HepG2 (cell line): Measurements from ENCODE around the gene TEKT5. TPM values are rescaled to one million over a fixed set of nuclear protein-coding genes. Genes with fewer than 3 reads are reported as not detected.

Source experiments
- ATAC-seq: fragments of 200-7000 bp; cut with Tn5 transposase; 3 replicates; pipeline ENCODE4 v1.9.1; 2020; ENCODE audit warnings: mild to moderate bottlenecking, moderate library complexity
- BruUV-seq: library from RNA; stranded (reverse); fragments of 400-500 nt; replicated peaks from 2 replicates; lab custom pipeline; 2021; lab: Mats Ljungman, UMichigan
- CTCF ChIA-PET: fragments of 300-600 bp; formaldehyde crosslinking; extraction: SDS; loops from one replicate; lab custom pipeline; 2021; ENCODE audit warnings: low total read pairs, inconsistent platforms, low intra/inter-chr PET ratio; lab: Yijun Ruan, JAX
- POLR2A ChIA-PET: fragments of 350-600 bp; sonication (Branson Sonifier 250); formaldehyde crosslinking; loops from one replicate; lab custom pipeline; 2020; ENCODE audit warnings: antibody characterized with exemption, inconsistent platforms; lab: Yijun Ruan, JAX
- DNase-seq: peaks from one replicate; pipeline ENCODE4 v3.0.0-alpha.2; 2015; ENCODE audit warnings: low spot score
- FAIRE-seq: peaks from 3 replicates; lab custom pipeline; 2011; peaks lifted over from hg19 to GRCh38; lab: Jason Lieb, UNC
- H2AFZ ChIP-seq: one replicate; pipeline ENCODE4 v1.6.1; 2011; ENCODE audit warnings: low read length, inconsistent platforms
- H3K27ac ChIP-seq: fragments of 300-600 bp; 3 replicates; pipeline ENCODE4 v1.8.0; 2011; ENCODE audit warnings: mixed run types, mild to moderate bottlenecking, mixed read lengths, low read length, inconsistent platforms; ENCODE audit not compliant: insufficient read depth; ENCODE audit errors: extremely low read length
- H3K27me3 ChIP-seq, 2 experiments: fragments of 200-600 bp in 1 of 2; 2 replicates in 1 of 2; 3 replicates in 1 of 2; pipeline versions ENCODE4 v1.6.0 to v1.8.0; 2011; ENCODE audit warnings: low read length in 2 of 2, mild to moderate bottlenecking in 2 of 2, moderate library complexity in 2 of 2, inconsistent platforms in 1 of 2; ENCODE audit not compliant: insufficient read depth in 2 of 2, control insufficient read depth in 1 of 2
- H3K36me3 ChIP-seq, 2 experiments: fragments of 200-600 bp in 1 of 2; replicated peaks in 1 of 2; 2 replicates in 1 of 2; 3 replicates in 1 of 2; pipeline versions ENCODE4 v1.5.1 to v1.8.0; 2011; ENCODE audit warnings: low read length in 2 of 2, inconsistent platforms in 1 of 2; ENCODE audit not compliant: insufficient read depth in 2 of 2, control insufficient read depth in 1 of 2
- H3K4me1 ChIP-seq: 2 replicates; pipeline ENCODE4 v1.5.1; 2012; ENCODE audit warnings: low read length, inconsistent platforms; ENCODE audit not compliant: insufficient read depth
- H3K4me2 ChIP-seq: 2 replicates; pipeline ENCODE4 v1.6.0; 2011; ENCODE audit warnings: low read depth, low read length, inconsistent platforms
- H3K4me3 ChIP-seq, 3 experiments: fragments of 200-600 bp in 1 of 3; sonication (generic), shearing (Covaris generic) in 1 of 3; replicated peaks in 1 of 3; 2 replicates each; pipeline ENCODE4 v1.5.1; 2011 to 2016; ENCODE audit warnings: low read length in 3 of 3, inconsistent platforms in 2 of 3, low read depth in 2 of 3, mild to moderate bottlenecking in 2 of 3, control low read depth in 1 of 3, mixed read lengths in 1 of 3; ENCODE audit not compliant: insufficient read depth in 1 of 3
- H3K79me2 ChIP-seq: one replicate; pipeline ENCODE4 v1.6.1; 2011; ENCODE audit warnings: low read length, inconsistent platforms; ENCODE audit not compliant: insufficient read depth
- H3K9ac ChIP-seq: 2 replicates; pipeline ENCODE4 v1.6.0; 2011; ENCODE audit warnings: mild to moderate bottlenecking, low read depth, low read length, inconsistent platforms; ENCODE audit not compliant: insufficient read depth
- H3K9me3 ChIP-seq: 2 replicates; pipeline ENCODE4 v1.5.1; 2012; ENCODE audit warnings: mild to moderate bottlenecking, low read length
- H4K20me1 ChIP-seq: 2 replicates; pipeline ENCODE4 v1.6.0; 2011; ENCODE audit warnings: inconsistent platforms, mild to moderate bottlenecking, low read length, moderate library complexity; ENCODE audit not compliant: insufficient read depth
- GABPB1 ChIP-seq: IDR thresholded peaks from 2 replicates; pipeline ENCODE4 v1.6.1; 2016; ENCODE audit warnings: mild to moderate bottlenecking, missing genetic modification reagents, moderate library complexity, missing compliant biosample characterization
- KLF12 ChIP-seq: sonication (generic); formaldehyde crosslinking; IDR thresholded peaks from 2 replicates; pipeline ENCODE4 v1.4.0; 2020; ENCODE audit warnings: missing genetic modification reagents, borderline replicate concordance
- MBNL3 ChIP-seq: fragments of 250-450 bp; sonication (Bioruptor Pico); conservative IDR thresholded peaks from 2 replicates; pipeline ENCODE4 v1.8.0; 2022; ENCODE audit warnings: mild to moderate bottlenecking, inconsistent platforms
- MTA1 ChIP-seq: sonication (generic); formaldehyde crosslinking; IDR thresholded peaks from 2 replicates; pipeline ENCODE4 v1.4.0; 2020; ENCODE audit warnings: missing genetic modification reagents, mild to moderate bottlenecking, borderline replicate concordance
- PHF20 ChIP-seq: sonication (generic); formaldehyde crosslinking; IDR thresholded peaks from 2 replicates; pipeline ENCODE4 v1.5.0; 2020; ENCODE audit warnings: mild to moderate bottlenecking, missing genetic modification reagents
- PTBP1 ChIP-seq: fragments of 200-400 bp; formaldehyde crosslinking; IDR thresholded peaks from 2 replicates; pipeline ENCODE4 v1.6.1; 2018; ENCODE audit warnings: low read length, low read depth; ENCODE audit not compliant: poor library complexity, severe bottlenecking
- SNAI1 ChIP-seq: sonication (generic); formaldehyde crosslinking; IDR thresholded peaks from 2 replicates; pipeline ENCODE4 v1.5.0; 2020; ENCODE audit warnings: mild to moderate bottlenecking, missing genetic modification reagents, borderline replicate concordance
- TEAD2 ChIP-seq: sonication (generic); formaldehyde crosslinking; IDR thresholded peaks from 2 replicates; pipeline ENCODE4 v1.9.0; 2021; ENCODE audit warnings: missing genetic modification reagents
- TP53 ChIP-seq: sonication (generic); formaldehyde crosslinking; conservative IDR thresholded peaks from 2 replicates; pipeline ENCODE4 v1.4.0; 2020; ENCODE audit warnings: missing genetic modification reagents
- ZBTB38 ChIP-seq: sonication (generic); formaldehyde crosslinking; IDR thresholded peaks from 2 replicates; pipeline ENCODE4 v1.5.1; 2020; ENCODE audit warnings: mild to moderate bottlenecking, missing genetic modification reagents
- ZBTB8A ChIP-seq: sonication (generic); formaldehyde crosslinking; IDR thresholded peaks from 2 replicates; pipeline ENCODE4 v1.4.0; 2020; ENCODE audit warnings: mild to moderate bottlenecking, low read depth, missing genetic modification reagents, borderline replicate concordance
- ZFP37 ChIP-seq: sonication (generic); formaldehyde crosslinking; IDR thresholded peaks from 2 replicates; pipeline ENCODE4 v1.4.0; 2020; ENCODE audit warnings: missing genetic modification reagents, borderline replicate concordance
- ZNF232 ChIP-seq: sonication (generic); formaldehyde crosslinking; IDR thresholded peaks from 2 replicates; pipeline ENCODE4 v1.4.0; 2020; ENCODE audit warnings: missing genetic modification reagents, borderline replicate concordance
- ZNF256 ChIP-seq: sonication (generic); formaldehyde crosslinking; conservative IDR thresholded peaks from 2 replicates; pipeline ENCODE4 v1.4.0; 2020; ENCODE audit warnings: missing genetic modification reagents
- ZNF292 ChIP-seq: sonication (generic); formaldehyde crosslinking; IDR thresholded peaks from 2 replicates; pipeline ENCODE4 v1.8.1; 2022; ENCODE audit warnings: mild to moderate bottlenecking, low read depth, missing genetic modification reagents, borderline replicate concordance
- ZNF543 ChIP-seq: sonication (generic); formaldehyde crosslinking; IDR thresholded peaks from 2 replicates; pipeline ENCODE4 v1.4.0; 2020; ENCODE audit warnings: mild to moderate bottlenecking, missing genetic modification reagents
- ZNF784 ChIP-seq: sonication (generic); formaldehyde crosslinking; IDR thresholded peaks from 2 replicates; pipeline ENCODE4 v1.5.1; 2020; ENCODE audit warnings: missing genetic modification reagents, mild to moderate bottlenecking, borderline replicate concordance
- WGBS: methylation state at CpG from one replicate; pipeline ENCODE4 v1.1.6; 2017; ENCODE audit warnings: low lambda C conversion rate; 5-methylcytosine and 5-hydroxymethylcytosine counted together
- in situ Hi-C: cut with HindIII; loops from 2 replicates; pipeline ENCODE4 v1.10.0; 2017; ENCODE audit warnings: low pct_unique_long_range_greater_than_20kb; ENCODE audit not compliant: extremely low pct_ligation_motif_present
- intact Hi-C: fragments of 100-400 bp; cut with micrococcal nuclease; formaldehyde crosslinking; loops from one replicate; pipeline ENCODE4 v1.10.0; 2022; ENCODE audit not compliant: unreplicated experiment
- polyA plus RNA-seq, 8 experiments: library from polyadenylated mRNA; depleted of rRNA in 3 of 8; stranded (reverse) in 7 of 8; unstranded in 1 of 8; fragments of >200 nt; fragmentation: Illumina TruSeq in 4 of 8; extraction: Trizol in 4 of 8; gene quantifications; 2 replicates each; pipeline versions ENCODE4 v1.2.1 to v1.2.3, GENCODE V29; 2011 to 2016; ENCODE audit warnings: low read depth in 4 of 8, missing spikeins in 1 of 8, mixed read lengths in 1 of 8; ENCODE audit not compliant: insufficient read depth in 1 of 8
- total RNA-seq, 5 experiments: library from RNA; depleted of rRNA; stranded (reverse); fragments of >200 nt; fragmentation: Illumina TruSeq; extraction: Trizol; gene quantifications; 2 replicates each; pipeline ENCODE4 v1.2.3, GENCODE V29; 2016; ENCODE audit warnings: low read depth in 1 of 5
- TF ChIP-seq, protein P1 (sequence below): sonication (generic); formaldehyde crosslinking; conservative IDR thresholded peaks from 2 replicates; pipeline ENCODE4 v1.4.0; 2020; ENCODE audit warnings: missing genetic modification reagents
- TF ChIP-seq, protein P2 (sequence below): IDR thresholded peaks from 2 replicates; pipeline ENCODE4 v1.6.1; 2016; ENCODE audit warnings: missing compliant biosample characterization, missing genetic modification reagents, borderline replicate concordance

Gene TEKT5
- total and polyA plus RNA-seq, 2 of the 13 experiments (the other 11 are each of a cell fraction or from before 2014, with no cell fraction given): 0.16 TPM; not detected in 1

- no peak overlapping the region for H2AFZ ChIP-seq
- 0 out of 6 replicates have a peak overlapping the region, but pooled peaks of 1 of the 3 experiments have one; percentile 6 for H3K4me3 ChIP-seq
- no peaks in the 10 kb centered on the region for H4K20me1 ChIP-seq
- no peaks in the 10 kb centered on the region for H3K27me3 ChIP-seq
- no peaks in the 10 kb centered on the region for H3K36me3 ChIP-seq
- BruUV-seq: TSS peak; percentile 61
- no peaks in the 10 kb centered on the region for H3K79me2 ChIP-seq
- intact Hi-C loops: loop anchor here (5.0 to 10.0 kb wide), 2 partner anchors 90 to 332 kb away; no protein-coding TSS in a partner anchor
- ChIA-PET POLR2A (interaction anchor here (0.6 to 2.3 kb wide), 7 partner anchors 21 to 97 kb away, joined by 3 to 12 read pairs (median 4); partner anchors contain the start of genes EMP2 and NUBP1), CTCF (no interaction called here)
- ATAC-seq: peak; percentile 18
- peaks cover 91% of the 10 kb centered on the region for H3K4me1 ChIP-seq
- H3K27ac ChIP-seq: peak overlapping the region; percentile 80
- no peak for FAIRE-seq
- WGBS: 92% methylated on average over 10 of the region's 10 CpGs
- in situ Hi-C loops: no loop called here
- H3K4me2 ChIP-seq: peak overlapping the region; percentile 59
- DNase-seq: no peak
- no peaks in the 10 kb centered on the region for H3K9me3 ChIP-seq
- peak overlapping the region; percentile 51 for H3K9ac ChIP-seq
- TF ChIP-seq ZNF232 (peak; percentile 3; the same call in 1 of the 2 replicates), TEAD2 (0 out of 2 replicates have a peak, but pooled peaks have one; percentile 9), ZBTB38 (CRISPR knock-in tag) (peak; percentile 29), ZNF543 (CRISPR knock-in tag) (no peak), ZBTB8A (no peak), SNAI1 (CRISPR knock-in tag) (peak; percentile 30; the same call in 1 of the 2 replicates), ZNF784 (0 out of 2 replicates have a peak, but pooled peaks have one; percentile 1), ZFP37 (CRISPR knock-in tag) (no peak; the same call in 1 of the 2 replicates), ZNF256 (0 out of 2 replicates have a peak, but pooled peaks have one; percentile 38), TP53 (CRISPR knock-in tag) (0 out of 2 replicates have a peak, but pooled peaks have one; percentile 3), PHF20 (0 out of 2 replicates have a peak, but pooled peaks have one; percentile 14), ZNF292 (no peak), MBNL3 (0 out of 2 replicates have a peak, but pooled peaks have one; percentile 61), KLF12 (CRISPR knock-in tag) (peak; percentile 48; the same call in 1 of the 2 replicates), GABPB1 (CRISPR knock-in tag) (peak; percentile 17; the same call in 1 of the 2 replicates), MTA1 (CRISPR knock-in tag) (0 out of 2 replicates have a peak, but pooled peaks have one; percentile 3), PTBP1 (peak; percentile 71)
- TF ChIP-seq, protein P1, sequence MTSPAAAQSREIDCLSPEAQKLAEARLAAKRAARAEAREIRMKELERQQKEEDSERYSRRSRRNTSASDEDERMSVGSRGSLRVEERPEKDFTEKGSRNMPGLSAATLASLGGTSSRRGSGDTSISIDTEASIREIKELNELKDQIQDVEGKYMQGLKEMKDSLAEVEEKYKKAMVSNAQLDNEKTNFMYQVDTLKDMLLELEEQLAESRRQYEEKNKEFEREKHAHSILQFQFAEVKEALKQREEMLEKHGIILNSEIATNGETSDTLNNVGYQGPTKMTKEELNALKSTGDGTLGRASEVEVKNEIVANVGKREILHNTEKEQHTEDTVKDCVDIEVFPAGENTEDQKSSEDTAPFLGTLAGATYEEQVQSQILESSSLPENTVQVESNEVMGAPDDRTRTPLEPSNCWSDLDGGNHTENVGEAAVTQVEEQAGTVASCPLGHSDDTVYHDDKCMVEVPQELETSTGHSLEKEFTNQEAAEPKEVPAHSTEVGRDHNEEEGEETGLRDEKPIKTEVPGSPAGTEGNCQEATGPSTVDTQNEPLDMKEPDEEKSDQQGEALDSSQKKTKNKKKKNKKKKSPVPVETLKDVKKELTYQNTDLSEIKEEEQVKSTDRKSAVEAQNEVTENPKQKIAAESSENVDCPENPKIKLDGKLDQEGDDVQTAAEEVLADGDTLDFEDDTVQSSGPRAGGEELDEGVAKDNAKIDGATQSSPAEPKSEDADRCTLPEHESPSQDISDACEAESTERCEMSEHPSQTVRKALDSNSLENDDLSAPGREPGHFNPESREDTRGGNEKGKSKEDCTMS: no peak
- TF ChIP-seq, protein P2, sequence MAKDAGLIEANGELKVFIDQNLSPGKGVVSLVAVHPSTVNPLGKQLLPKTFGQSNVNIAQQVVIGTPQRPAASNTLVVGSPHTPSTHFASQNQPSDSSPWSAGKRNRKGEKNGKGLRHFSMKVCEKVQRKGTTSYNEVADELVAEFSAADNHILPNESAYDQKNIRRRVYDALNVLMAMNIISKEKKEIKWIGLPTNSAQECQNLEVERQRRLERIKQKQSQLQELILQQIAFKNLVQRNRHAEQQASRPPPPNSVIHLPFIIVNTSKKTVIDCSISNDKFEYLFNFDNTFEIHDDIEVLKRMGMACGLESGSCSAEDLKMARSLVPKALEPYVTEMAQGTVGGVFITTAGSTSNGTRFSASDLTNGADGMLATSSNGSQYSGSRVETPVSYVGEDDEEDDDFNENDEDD (CRISPR knock-in tag): no peak
Observed at GRCh38 chr16:10647264-10647720, 47.4 kb downstream of the TEKT5 start.
